ENCODE results near the gene STXBP4. TPM values are rescaled to one million over a fixed set of nuclear protein-coding genes. Genes with fewer than 3 reads are reported as not detected.

The STXBP4 gene
- total and polyA plus RNA-seq, 2 experiments from 2014 or later, result 14.9 to 26.4 TPM

GRCh38 chr17:54971147-54971546 is 2.6 kb downstream of the STXBP4 start:
- no peak overlapping the region for H3K4me3 ChIP-seq
- H3K36me3 ChIP-seq, result no peaks in the 10 kb centered on the region
- no peak for DNase-seq (ENCODE audit: low read depth in 1 of 2, low spot score in 1 of 2)
- H3K4me1 ChIP-seq (ENCODE audit: low read depth), result peaks cover 7% of the 10 kb centered on the region
- no peak for TF ChIP-seq CTCF (IDR thresholded peaks at IDR 0.05; ENCODE audit: low read depth, low read length)
- H3K27ac ChIP-seq, result no peak overlapping the region
- no peaks in the 10 kb centered on the region for H3K27me3 ChIP-seq
- H3K9me3 ChIP-seq (ENCODE audit: low read depth), result no peaks in the 10 kb centered on the region

- H3K36me3 ChIP-seq, result no peaks in the 10 kb centered on the region
- no peak overlapping the region for H3K27ac ChIP-seq
- TF ChIP-seq CTCF (IDR thresholded peaks at IDR 0.05; ENCODE audit: low read depth, low read length), result no peak
- no peaks in the 10 kb centered on the region for H3K27me3 ChIP-seq
- H3K4me1 ChIP-seq (ENCODE audit: low read depth), result peaks cover 7% of the 10 kb centered on the region
- no peak overlapping the region for H3K4me3 ChIP-seq
- no peaks in the 10 kb centered on the region for H3K9me3 ChIP-seq (ENCODE audit: low read depth)
- DNase-seq (ENCODE audit: low read depth in 1 of 2, low spot score in 1 of 2), result no peak
Observed at GRCh38 chr17:54971901-54972300, 3.3 kb downstream of the STXBP4 start.

DNA sequence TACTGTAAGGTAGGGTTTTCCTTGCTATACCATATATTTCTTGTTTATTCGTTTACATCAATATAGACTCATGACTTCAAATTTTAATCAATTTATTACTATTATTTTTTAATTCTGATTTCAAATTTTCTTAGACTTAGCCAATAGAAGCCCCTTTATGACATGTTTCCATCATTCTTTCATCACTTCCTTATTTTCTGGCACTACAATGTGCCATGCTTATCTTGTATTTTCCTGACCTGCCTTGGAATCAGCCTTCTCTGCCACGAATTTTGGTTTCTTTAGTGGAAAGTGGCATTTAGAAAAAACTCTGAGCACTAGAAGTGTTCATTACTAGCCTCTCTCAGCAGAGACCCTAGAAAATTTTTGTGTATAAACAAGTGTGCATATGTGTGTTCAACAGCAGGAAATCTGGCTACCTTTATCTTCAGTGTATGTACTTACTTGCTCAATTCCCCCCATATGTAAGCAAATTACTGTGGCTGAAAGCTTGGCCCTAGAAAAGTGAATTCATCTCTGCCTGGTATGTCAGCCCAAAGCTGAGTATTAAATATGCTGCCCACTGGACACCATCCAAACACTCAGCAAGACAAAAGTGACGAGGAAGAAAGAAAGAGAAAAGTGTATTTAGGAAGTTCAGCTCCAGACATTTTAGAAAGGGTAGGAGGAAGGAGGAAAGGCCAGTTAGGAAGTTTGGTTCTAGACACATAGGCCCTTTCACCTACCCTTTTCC is 4.0 kb downstream of the STXBP4 start:
- no peaks in the 10 kb centered on the region for H3K9me3 ChIP-seq (ENCODE audit: low read depth)
- peaks cover 4% of the 10 kb centered on the region for H3K4me1 ChIP-seq (ENCODE audit: low read depth)
- H3K4me3 ChIP-seq, result no peak overlapping the region
- H3K27me3 ChIP-seq, result no peaks in the 10 kb centered on the region
- H3K27ac ChIP-seq, result no peak overlapping the region
- peak in 1 of 2 donors; percentile 30 for DNase-seq (ENCODE audit: low read depth in 1 of 2, low spot score in 1 of 2)
- no peaks in the 10 kb centered on the region for H3K36me3 ChIP-seq
- TF ChIP-seq CTCF (IDR thresholded peaks at IDR 0.05; ENCODE audit: low read depth, low read length), result no peak

DNA sequence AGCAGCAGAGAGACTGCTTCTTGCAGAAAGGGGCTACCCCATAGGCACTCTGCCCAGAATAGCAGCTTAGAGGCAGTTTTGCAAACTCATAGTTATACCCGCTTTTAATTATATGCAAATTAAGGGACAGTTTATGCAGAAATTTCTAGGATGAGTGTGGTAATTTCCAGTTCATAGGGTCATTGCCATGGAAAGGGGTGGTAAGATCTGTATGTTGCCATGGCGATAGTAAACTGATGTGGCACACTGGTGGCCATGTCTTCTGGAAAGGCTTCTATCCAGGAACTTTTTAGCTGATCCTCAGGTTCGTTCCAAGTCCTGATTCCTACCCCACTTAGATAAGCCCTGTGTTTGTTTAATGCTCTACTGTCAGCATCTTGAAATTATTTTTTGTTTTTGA is 6.2 kb downstream of the STXBP4 start:
- H3K27ac ChIP-seq, result no peak overlapping the region
- no peaks in the 10 kb centered on the region for H3K9me3 ChIP-seq (ENCODE audit: low read depth)
- no peaks in the 10 kb centered on the region for H3K36me3 ChIP-seq
- H3K27me3 ChIP-seq, result no peaks in the 10 kb centered on the region
- DNase-seq (ENCODE audit: low read depth in 1 of 2, low spot score in 1 of 2), result no peak
- TF ChIP-seq CTCF (IDR thresholded peaks at IDR 0.05; ENCODE audit: low read depth, low read length), result no peak
- H3K4me1 ChIP-seq (ENCODE audit: low read depth), result peaks cover 2% of the 10 kb centered on the region
- H3K4me3 ChIP-seq, result no peak overlapping the region

DNA sequence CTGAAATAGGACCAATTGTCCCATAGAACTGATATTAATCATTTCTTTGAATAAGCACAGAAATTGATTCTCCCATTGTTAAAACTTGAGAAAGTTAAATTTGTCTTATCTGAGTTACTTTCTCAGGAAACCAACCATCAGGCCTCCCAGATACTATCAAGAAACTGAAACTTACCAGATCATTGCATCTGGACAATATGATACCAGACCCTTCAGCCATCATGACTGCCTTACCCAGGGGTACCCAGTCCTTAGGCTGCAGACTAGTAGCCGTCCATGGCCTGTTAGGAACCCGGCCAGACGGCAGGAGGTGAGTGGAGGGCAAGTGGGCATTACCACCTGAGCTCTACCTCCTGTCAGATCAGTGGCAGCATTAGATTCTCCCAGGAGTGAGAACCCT is 7.8 kb downstream of the STXBP4 start:
- Histone ChIP-seq H3K9me3 (ENCODE audit: low read depth) (no peaks in the 10 kb centered on the region), H3K27me3 (no peaks in the 10 kb centered on the region), H3K4me3 (no peak overlapping the region), H3K36me3 (no peaks in the 10 kb centered on the region), H3K27ac (no peak overlapping the region), H3K4me1 (ENCODE audit: low read depth) (no peaks in the 10 kb centered on the region)
- no peak for TF ChIP-seq CTCF (IDR thresholded peaks at IDR 0.05; ENCODE audit: low read depth, low read length)
- no peak for DNase-seq (ENCODE audit: low read depth in 1 of 2, low spot score in 1 of 2)

Measured in cardiac muscle cell (in vitro differentiated cells and primary cell).